ENCODE data around the gene OPTC.
"Not testable (repeated sequence)": the region's sequence is repeated elsewhere in the genome, so short reads cannot be mapped to it uniquely, and the experiment has no call there.

Gene OPTC

GRCh38 chr1:203512848-203513584 lies 19.1 kb downstream of the OPTC start:
- in situ Hi-C loops (cut with MboI; ENCODE audit: low sequenced_read_pairs): no loop called here

- in situ Hi-C loops (cut with MboI; ENCODE audit: low sequenced_read_pairs): no loop called here
Observed at GRCh38 chr1:203513585-203514031, 19.7 kb downstream of the OPTC start.

- in situ Hi-C loops (cut with MboI; ENCODE audit: low sequenced_read_pairs): no loop called here
Observed at GRCh38 chr1:203516184-203516583, 22.2 kb downstream of the OPTC start.

GRCh38 chr1:203516906-203517305 lies 23.0 kb downstream of the OPTC start:
- in situ Hi-C loops (cut with MboI; ENCODE audit: low sequenced_read_pairs): no loop called here

GRCh38 chr1:203517426-203518110 lies 23.6 kb downstream of the OPTC start:
- in situ Hi-C loops (cut with MboI; ENCODE audit: low sequenced_read_pairs): no loop called here

GRCh38 chr1:203518139-203518538 lies 24.2 kb downstream of the OPTC start:
- in situ Hi-C loops (cut with MboI; ENCODE audit: low sequenced_read_pairs): not testable (repeated sequence)

GRCh38 chr1:203518541-203518940 lies 24.6 kb downstream of the OPTC start:
- in situ Hi-C loops (cut with MboI; ENCODE audit: low sequenced_read_pairs): no loop called here

- in situ Hi-C loops (cut with MboI; ENCODE audit: low sequenced_read_pairs): no loop called here
Observed at GRCh38 chr1:203519053-203519840, 25.3 kb downstream of the OPTC start.

GRCh38 chr1:203519896-203520295 lies 25.9 kb downstream of the OPTC start:
- in situ Hi-C loops (cut with MboI; ENCODE audit: low sequenced_read_pairs): no loop called here

- in situ Hi-C loops (cut with MboI; ENCODE audit: low sequenced_read_pairs): no loop called here
Observed at GRCh38 chr1:203520315-203520714, 26.4 kb downstream of the OPTC start.

GRCh38 chr1:203521074-203521794 lies 27.3 kb downstream of the OPTC start:
- in situ Hi-C loops (cut with MboI; ENCODE audit: low sequenced_read_pairs): no loop called here

- in situ Hi-C loops (cut with MboI; ENCODE audit: low sequenced_read_pairs): no loop called here
Observed at GRCh38 chr1:203521812-203522211, 27.9 kb downstream of the OPTC start.

- in situ Hi-C loops (cut with MboI; ENCODE audit: low sequenced_read_pairs): no loop called here
Observed at GRCh38 chr1:203522237-203522636, 28.3 kb downstream of the OPTC start.

- in situ Hi-C loops (cut with MboI; ENCODE audit: low sequenced_read_pairs): no loop called here
Observed at GRCh38 chr1:203523667-203524066, 29.7 kb downstream of the OPTC start.

GRCh38 chr1:203524152-203524551 lies 30.2 kb downstream of the OPTC start:
- in situ Hi-C loops (cut with MboI; ENCODE audit: low sequenced_read_pairs): no loop called here

GRCh38 chr1:203524824-203525223 lies 30.9 kb downstream of the OPTC start:
- in situ Hi-C loops (cut with MboI; ENCODE audit: low sequenced_read_pairs): no loop called here

- in situ Hi-C loops (cut with MboI; ENCODE audit: low sequenced_read_pairs): no loop called here
Observed at GRCh38 chr1:203525685-203526084, 31.7 kb downstream of the OPTC start.

- in situ Hi-C loops (cut with MboI; ENCODE audit: low sequenced_read_pairs): no loop called here
Observed at GRCh38 chr1:203526130-203526529, 32.2 kb downstream of the OPTC start.

GRCh38 chr1:203526572-203526971 lies 32.6 kb downstream of the OPTC start:
- in situ Hi-C loops (cut with MboI; ENCODE audit: low sequenced_read_pairs): no loop called here

- in situ Hi-C loops (cut with MboI; ENCODE audit: low sequenced_read_pairs): no loop called here
Observed at GRCh38 chr1:203527013-203527412, 33.1 kb downstream of the OPTC start.

- in situ Hi-C loops (cut with MboI; ENCODE audit: low sequenced_read_pairs): no loop called here
Observed at GRCh38 chr1:203528063-203528462, 34.1 kb downstream of the OPTC start.

All from HL-60/S4 treated with retinoic acid at 250 ng/mL for 4 days and 3 days (cell line).